HG02852 (cell line): ENCODE results near the gene NBAS.
"Not testable (repeated sequence)": the region's sequence is repeated elsewhere in the genome, so short reads cannot be mapped to it uniquely, and the experiment has no call there.

Experiments
- ATAC-seq: cut with Tn5 transposase; IDR thresholded peaks from one replicate; pipeline ENCODE4 v1.9.1; 2021; ENCODE audit warnings: mild to moderate bottlenecking, moderate library complexity; ENCODE audit not compliant: unreplicated experiment

The NBAS gene

GRCh38 chr2:15481000-15481399, 80.1 kb downstream of the NBAS start:
- ATAC-seq, result no peak

GRCh38 chr2:15480552-15480951, 80.6 kb downstream of the NBAS start:
- no peak for ATAC-seq

- ATAC-seq, result no peak
Observed at GRCh38 chr2:15472876-15473275, 88.3 kb downstream of the NBAS start.

GRCh38 chr2:15472133-15472532, 89.0 kb downstream of the NBAS start:
- ATAC-seq, result no peak

DNA sequence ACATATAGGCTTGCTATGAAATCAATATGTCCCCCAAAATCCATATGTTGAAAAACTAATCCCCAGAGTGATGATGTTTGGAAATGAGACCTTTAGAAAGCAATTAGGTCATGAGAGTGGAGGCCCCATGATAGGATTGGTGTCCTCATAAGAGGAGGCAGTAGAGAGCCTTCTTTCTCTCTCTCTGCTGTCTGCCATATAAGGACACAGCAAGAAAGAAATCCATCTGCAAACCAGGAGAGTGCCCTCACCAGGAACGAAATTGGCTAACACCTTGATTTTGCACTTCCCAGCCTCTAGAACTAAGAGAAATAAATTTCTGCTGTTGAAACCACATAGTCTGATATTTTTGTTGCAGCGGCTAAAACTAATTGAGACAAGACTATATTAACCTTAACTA, 89.5 kb downstream of the NBAS start:
- no peak for ATAC-seq

DNA sequence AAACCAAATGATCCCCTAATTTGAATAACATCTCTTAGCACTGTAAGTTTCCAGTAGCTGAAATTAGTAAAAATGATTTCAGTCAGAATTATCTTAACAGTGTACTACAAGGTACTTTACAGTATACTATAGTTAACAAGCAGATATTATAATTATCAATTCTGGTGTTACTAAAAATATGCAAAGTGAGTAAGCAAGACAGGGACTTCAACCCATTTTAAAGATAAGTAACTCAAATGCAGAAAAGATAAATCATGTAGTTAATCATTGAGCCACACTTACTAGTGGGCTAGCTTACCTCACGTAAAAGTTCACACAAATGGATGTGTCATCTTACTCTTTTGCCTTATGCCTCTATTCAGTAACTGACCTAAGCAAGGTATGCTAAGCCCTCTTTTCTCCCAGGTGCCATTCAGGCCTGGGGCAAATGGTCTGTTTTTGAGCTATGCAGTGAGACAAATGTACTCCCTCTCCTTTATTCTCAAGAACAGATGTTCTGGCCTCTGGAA, 101.0 kb downstream of the NBAS start:
- no peak for ATAC-seq

DNA sequence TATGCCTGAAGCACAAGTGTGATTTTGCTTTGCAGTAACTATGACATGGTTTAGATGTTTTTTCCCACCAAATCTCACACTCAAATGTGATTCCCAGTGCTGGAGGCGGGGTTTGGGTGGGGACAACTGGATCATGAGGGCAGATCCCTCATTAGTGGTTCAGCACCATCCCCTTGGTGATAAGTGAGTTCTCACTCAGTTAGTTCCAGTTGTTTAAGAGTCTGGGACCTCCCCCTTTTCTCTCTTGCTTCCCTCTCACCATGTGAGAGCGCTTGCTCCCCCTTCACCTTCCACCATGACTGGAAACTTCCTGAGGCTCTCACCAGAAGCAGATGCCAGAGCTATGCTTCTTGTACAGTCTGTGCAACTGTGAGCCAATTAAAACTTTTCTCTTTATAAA, 102.9 kb downstream of the NBAS start:
- no peak for ATAC-seq

- ATAC-seq, result no peak
Observed at GRCh38 chr2:15457868-15458267, 103.3 kb downstream of the NBAS start.

GRCh38 chr2:15456352-15456751, 104.8 kb downstream of the NBAS start:
- no peak for ATAC-seq

- no peak for ATAC-seq
Observed at GRCh38 chr2:15450808-15451207, 110.3 kb downstream of the NBAS start.

DNA sequence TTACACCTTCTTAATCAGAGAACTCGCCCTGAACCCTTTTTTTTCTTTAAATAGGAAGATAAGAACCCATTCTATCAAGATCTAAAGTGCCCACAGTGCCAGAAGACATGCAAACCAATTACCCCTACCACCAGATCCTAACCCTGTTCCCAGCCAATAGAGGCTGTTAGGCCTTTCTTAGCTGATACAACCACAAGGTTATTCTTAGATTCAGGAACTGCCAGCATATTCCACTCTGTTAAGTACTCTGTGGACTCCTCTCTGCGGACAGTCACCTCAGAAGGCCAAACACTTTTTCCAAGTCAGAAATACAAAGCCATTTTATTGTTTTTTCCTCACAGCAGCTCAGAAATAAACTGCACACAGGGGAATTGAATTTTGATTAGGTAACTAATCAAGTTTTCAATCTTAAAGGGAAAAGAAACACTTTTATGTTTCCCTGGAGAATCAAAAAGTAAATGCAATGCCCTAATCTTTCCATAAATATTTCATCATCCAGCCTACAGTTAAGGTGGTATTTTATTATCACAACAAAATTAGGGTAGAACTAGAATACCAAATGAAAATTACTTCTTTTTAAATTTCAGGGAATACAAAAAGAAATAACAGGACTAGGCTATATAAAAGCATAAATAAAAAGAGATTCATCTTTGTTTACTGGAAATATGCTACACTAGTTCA, 111.4 kb downstream of the NBAS start:
- no peak for ATAC-seq

DNA sequence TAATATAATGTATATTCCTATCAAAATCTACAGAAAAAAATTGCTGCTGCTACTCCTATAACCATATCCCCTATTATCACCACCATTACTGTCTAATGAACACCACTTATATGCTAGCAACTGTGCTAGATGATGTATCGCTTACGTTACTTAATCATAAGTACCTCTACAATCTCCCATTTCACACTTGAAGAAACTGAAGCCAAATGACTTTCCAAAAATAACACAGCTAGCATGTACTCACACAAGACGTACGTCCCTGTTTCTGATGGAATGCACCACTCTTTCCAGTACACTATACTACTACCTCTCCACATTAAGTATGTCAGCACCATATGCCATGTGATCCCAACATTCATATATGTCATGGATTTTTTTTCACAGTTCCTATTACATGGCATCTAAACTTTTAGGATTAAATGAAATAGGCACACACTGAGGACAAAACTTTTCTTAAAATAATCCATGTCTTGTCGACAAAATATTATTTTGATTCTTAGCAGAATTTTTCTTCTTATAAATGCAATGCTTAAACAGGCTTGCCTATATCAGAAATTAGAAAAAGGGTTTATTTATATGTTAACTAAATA, 112.8 kb downstream of the NBAS start:
- ATAC-seq, result no peak

GRCh38 chr2:15447381-15447780, 113.8 kb downstream of the NBAS start:
- ATAC-seq, result no peak

DNA sequence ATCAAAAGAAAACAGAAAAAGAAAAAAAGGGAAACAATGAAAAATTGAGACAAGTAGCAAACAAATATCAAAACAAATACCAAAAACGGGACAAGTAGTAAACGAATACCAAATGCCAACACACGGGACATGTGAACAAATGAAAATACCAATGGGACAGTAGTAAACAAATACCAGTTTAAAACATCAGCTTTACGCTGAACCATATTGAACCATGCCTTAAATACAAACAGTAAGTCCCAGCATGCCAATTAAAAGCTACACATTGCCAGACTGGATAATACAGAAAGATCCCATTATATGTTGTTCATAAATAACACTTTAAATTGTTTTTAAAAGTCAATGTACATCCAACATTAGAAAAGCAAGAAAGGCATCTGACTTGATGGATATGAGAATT, 114.2 kb downstream of the NBAS start:
- no peak for ATAC-seq

GRCh38 chr2:15445891-15446562, 115.1 kb downstream of the NBAS start:
- no peak for ATAC-seq

DNA sequence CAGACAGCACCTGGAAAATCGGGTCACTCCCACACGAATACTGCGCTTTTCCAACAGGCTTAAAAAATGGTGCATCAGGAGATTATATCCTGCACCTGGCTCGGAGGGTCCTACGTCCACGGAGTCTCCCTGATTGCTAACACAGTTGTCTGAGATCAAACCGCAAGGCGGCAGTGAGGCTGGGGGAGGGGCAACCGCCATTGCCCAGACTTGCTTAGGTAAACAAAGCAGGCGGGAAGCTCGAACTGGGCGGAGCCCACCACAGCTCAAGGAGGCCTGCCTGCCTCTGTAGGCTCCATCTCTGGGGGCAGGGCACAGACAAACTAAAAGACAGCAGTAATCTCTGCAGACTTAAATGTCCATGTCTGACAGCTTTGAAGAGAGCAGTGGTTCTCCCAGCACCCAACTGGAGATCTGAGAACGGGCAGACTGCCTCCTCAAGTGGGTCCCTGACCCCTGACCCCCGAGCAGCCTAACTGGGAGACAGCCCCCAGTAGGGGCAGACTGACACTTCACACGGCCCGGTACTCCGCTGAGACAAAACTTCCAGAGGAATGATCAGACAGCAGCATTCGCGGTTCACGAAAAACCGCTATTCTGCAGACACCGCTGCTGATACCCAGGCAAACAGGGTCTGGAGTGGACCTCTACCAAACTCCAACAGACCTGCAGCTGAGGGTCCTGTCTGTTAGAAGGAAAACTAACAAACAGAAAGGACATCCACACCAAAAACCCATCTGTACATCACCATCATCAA, 121.2 kb downstream of the NBAS start:
- ATAC-seq, result not testable (repeated sequence)

DNA sequence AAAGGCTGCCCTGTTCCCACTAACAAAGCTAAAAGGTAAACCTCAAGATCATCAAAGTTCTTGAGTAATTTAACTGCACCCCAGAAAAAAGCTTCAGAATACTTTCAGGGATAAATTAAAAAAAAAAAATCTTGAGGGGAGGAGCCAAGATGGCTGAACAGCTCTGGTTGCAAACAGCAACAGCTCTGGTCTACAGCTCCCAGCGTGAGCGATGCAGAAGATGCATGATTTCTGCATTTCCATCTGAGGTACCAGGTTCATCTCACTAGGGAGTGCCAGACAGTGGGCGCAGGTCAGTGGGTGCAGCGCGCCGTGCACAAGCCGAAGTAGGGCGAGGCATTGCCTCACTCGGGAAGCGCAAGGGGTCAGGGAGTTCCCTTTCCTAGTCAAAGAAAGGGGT, 121.8 kb downstream of the NBAS start:
- not testable (repeated sequence) for ATAC-seq

GRCh38 chr2:15436195-15436594, 124.9 kb downstream of the NBAS start:
- no peak for ATAC-seq

- no peak for ATAC-seq
Observed at GRCh38 chr2:15435474-15435873, 125.7 kb downstream of the NBAS start.

DNA sequence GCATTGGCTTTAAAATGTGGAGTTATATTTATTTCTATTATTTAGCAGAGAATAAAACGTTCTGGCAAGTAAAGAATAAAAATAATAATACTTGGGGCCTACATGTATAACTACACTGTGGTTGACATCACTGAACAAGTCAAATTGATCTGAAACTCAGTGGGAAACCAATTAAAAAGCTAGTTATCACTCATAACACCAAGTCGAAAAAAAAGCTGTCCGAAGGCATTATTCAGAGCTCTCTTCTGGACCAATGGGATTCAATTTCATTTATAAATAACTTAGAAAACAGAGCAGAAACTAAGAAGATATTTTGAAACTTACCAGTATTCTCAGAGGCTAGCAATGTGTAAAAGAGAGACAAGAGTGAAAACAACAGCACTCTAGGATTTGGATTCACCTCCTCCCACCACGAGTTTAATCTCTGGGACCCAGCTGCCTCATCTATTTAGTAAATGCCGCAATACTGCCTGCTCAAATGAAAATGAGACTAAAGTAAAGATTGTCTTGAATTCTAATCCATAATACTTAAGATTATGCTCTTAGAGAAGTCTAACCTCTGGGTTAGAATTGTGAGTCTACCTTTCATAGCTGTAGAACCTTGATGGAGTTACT, 128.4 kb downstream of the NBAS start:
- ATAC-seq, result no peak

DNA sequence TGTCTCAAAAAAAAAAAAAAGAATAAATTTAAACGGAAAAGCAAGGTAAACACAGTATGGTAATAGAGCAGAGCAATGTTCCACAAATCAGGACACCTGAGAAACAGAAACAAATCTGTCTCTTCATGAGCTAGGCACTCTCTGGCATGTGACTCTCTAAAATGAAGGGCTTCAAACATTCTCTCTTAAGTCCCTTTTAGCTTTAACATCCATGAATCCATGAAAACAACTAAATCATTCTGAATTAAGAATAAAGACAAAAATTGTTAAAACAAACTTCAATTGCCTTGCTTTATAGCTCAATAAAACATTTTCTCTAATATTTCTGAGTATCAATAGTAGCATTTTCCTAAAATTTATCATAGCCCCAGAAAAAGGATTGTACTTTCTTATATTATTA, 132.1 kb downstream of the NBAS start:
- no peak for ATAC-seq
